Natural killer cell (primary cell): ENCODE measurements around the gene ETF1. TPM values are rescaled to one million over a fixed set of nuclear protein-coding genes. Genes with fewer than 3 reads are reported as not detected.
A peak's percentile ranks its signal among the peaks of the same experiment; 100 is the strongest.

ENCODE experiments used
- ATAC-seq, 3 donors: fragments of 150-1000 bp in 2 of 3; fragments of 200-7000 bp in 1 of 3; cut with Tn5 transposase; 1 replicate in 1 of 3; 2 replicates in 2 of 3; pipeline ENCODE4 v1.10.0; 2021; ENCODE audit warnings: mild to moderate bottlenecking in 2 of 3, moderate library complexity in 2 of 3
- DNase-seq, 2 donors: peaks; one replicate each; pipeline versions ENCODE4 v3.0.0 to v3.0.0-alpha.2; 2013 to 2021; ENCODE audit warnings: mixed read lengths in 1 of 2
- H3K27ac ChIP-seq: one replicate; pipeline ENCODE4 v1.5.1; 2013; ENCODE audit warnings: mild to moderate bottlenecking, low read length
- H3K27me3 ChIP-seq: one replicate; pipeline ENCODE4 v1.6.1; 2013; ENCODE audit warnings: low read length; ENCODE audit not compliant: control insufficient read depth, insufficient read depth
- H3K36me3 ChIP-seq: one replicate; pipeline ENCODE4 v1.6.1; 2013; ENCODE audit warnings: low read length; ENCODE audit not compliant: control insufficient read depth, insufficient read depth
- H3K4me1 ChIP-seq: one replicate; pipeline ENCODE4 v1.6.1; 2013; ENCODE audit warnings: low read length; ENCODE audit not compliant: control insufficient read depth, insufficient read depth
- H3K4me3 ChIP-seq: one replicate; pipeline ENCODE4 v1.5.1; 2013; ENCODE audit warnings: low read length
- H3K9me3 ChIP-seq: one replicate; pipeline ENCODE4 v1.6.1; 2013; ENCODE audit warnings: low read length; ENCODE audit not compliant: control insufficient read depth, insufficient read depth
- H3K27ac Mint-ChIP-seq, 2 donors: one replicate each; pipeline ENCODE4 v1.8.0; 2022; ENCODE audit warnings: mild to moderate bottlenecking in 2 of 2, mixed read lengths in 2 of 2, moderate library complexity in 1 of 2
- H3K27me3 Mint-ChIP-seq, 2 donors: one replicate each; pipeline ENCODE4 v1.8.0; 2022; ENCODE audit warnings: low read depth in 2 of 2, mixed read lengths in 2 of 2
- H3K36me3 Mint-ChIP-seq: one replicate; pipeline ENCODE4 v1.8.0; 2022; ENCODE audit warnings: mixed read lengths
- H3K4me1 Mint-ChIP-seq, 2 donors: one replicate each; pipeline ENCODE4 v1.8.0; 2022; ENCODE audit warnings: mixed read lengths in 2 of 2
- H3K4me3 Mint-ChIP-seq: one replicate; pipeline ENCODE4 v1.8.0; 2022; ENCODE audit warnings: mild to moderate bottlenecking, moderate library complexity, mixed read lengths
- H3K9me3 Mint-ChIP-seq, 2 donors: one replicate each; pipeline ENCODE4 v1.8.0; 2022; ENCODE audit warnings: mixed read lengths in 2 of 2
- WGBS: methylation state at CpG from one replicate; pipeline ENCODE4 v1.1.7; 2013; ENCODE audit warnings: missing lambda C conversion rate; ENCODE audit not compliant: insufficient coverage; 5-methylcytosine and 5-hydroxymethylcytosine counted together
- intact Hi-C: fragments of 100-400 bp; cut with micrococcal nuclease; formaldehyde crosslinking; loops from one replicate; pipeline ENCODE4 v1.14.2; 2022
- total RNA-seq, 4 donors: library from RNA; stranded (reverse); fragments of 120-200 nt in 1 of 4; gene quantifications; one replicate each; pipeline versions ENCODE4 v1.2.3 to v1.2.4, GENCODE V29; 2013 to 2022
- TF ChIP-seq, protein P1 (sequence below): fragments of 200-600 bp; IDR thresholded peaks from one replicate; pipeline ENCODE4 v1.8.0; 2022; ENCODE audit warnings: antibody characterized with exemption

ETF1 gene
- total RNA-seq, 3 donors from 2014 or later (not counting 1 experiment from before 2014, with no cell fraction given) = 135 to 189 (median 136) TPM

GRCh38 chr5:138468133-138468965, 74.7 kb downstream of the ETF1 start:
- intact Hi-C loops = no loop called here
- H3K4me3 Mint-ChIP-seq = peak overlapping the region; percentile 93
- no peaks in the 10 kb centered on the region for H3K36me3 ChIP-seq
- H3K4me1 Mint-ChIP-seq = peaks cover 8 to 28% of the 10 kb centered on the region in 2 donors
- TF ChIP-seq, protein P1, sequence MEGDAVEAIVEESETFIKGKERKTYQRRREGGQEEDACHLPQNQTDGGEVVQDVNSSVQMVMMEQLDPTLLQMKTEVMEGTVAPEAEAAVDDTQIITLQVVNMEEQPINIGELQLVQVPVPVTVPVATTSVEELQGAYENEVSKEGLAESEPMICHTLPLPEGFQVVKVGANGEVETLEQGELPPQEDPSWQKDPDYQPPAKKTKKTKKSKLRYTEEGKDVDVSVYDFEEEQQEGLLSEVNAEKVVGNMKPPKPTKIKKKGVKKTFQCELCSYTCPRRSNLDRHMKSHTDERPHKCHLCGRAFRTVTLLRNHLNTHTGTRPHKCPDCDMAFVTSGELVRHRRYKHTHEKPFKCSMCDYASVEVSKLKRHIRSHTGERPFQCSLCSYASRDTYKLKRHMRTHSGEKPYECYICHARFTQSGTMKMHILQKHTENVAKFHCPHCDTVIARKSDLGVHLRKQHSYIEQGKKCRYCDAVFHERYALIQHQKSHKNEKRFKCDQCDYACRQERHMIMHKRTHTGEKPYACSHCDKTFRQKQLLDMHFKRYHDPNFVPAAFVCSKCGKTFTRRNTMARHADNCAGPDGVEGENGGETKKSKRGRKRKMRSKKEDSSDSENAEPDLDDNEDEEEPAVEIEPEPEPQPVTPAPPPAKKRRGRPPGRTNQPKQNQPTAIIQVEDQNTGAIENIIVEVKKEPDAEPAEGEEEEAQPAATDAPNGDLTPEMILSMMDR = no peak
- H3K27me3 ChIP-seq = no peaks in the 10 kb centered on the region
- H3K27ac Mint-ChIP-seq = peak overlapping the region; percentile 53 to 95
- H3K9me3 Mint-ChIP-seq = no peaks in the 10 kb centered on the region
- no peaks in the 10 kb centered on the region for H3K9me3 ChIP-seq
- DNase-seq (no peak), ATAC-seq (no peak)
- H3K4me1 ChIP-seq = peaks cover 25% of the 10 kb centered on the region
- WGBS = 89% methylated on average over 6 of the region's 7 CpGs
- H3K27ac ChIP-seq = no peak overlapping the region
- H3K4me3 ChIP-seq = no peak overlapping the region
- H3K36me3 Mint-ChIP-seq = no peaks in the 10 kb centered on the region
- no peaks in the 10 kb centered on the region for H3K27me3 Mint-ChIP-seq

GRCh38 chr5:138467711-138468132, 75.3 kb downstream of the ETF1 start:
- H3K36me3 Mint-ChIP-seq = no peaks in the 10 kb centered on the region
- no peaks in the 10 kb centered on the region for H3K27me3 Mint-ChIP-seq
- H3K4me3 ChIP-seq = no peak overlapping the region
- no peaks in the 10 kb centered on the region for H3K27me3 ChIP-seq
- intact Hi-C loops = no loop called here
- H3K4me1 Mint-ChIP-seq = peaks cover 8 to 28% of the 10 kb centered on the region in 2 donors
- ATAC-seq (no peak), DNase-seq (no peak)
- H3K9me3 ChIP-seq = no peaks in the 10 kb centered on the region
- no peaks in the 10 kb centered on the region for H3K36me3 ChIP-seq
- peak overlapping the region; percentile 93 for H3K4me3 Mint-ChIP-seq
- no peak overlapping the region for H3K27ac ChIP-seq
- WGBS = 96% methylated on average over 13 of the region's 14 CpGs
- no peaks in the 10 kb centered on the region for H3K9me3 Mint-ChIP-seq
- peak overlapping the region; percentile 66 to 95 for H3K27ac Mint-ChIP-seq
- peaks cover 31% of the 10 kb centered on the region for H3K4me1 ChIP-seq
- TF ChIP-seq, protein P1 = no peak

- WGBS = 97% methylated on average over 45 of the region's 45 CpGs
- Histone ChIP-seq H3K27me3 (no peaks in the 10 kb centered on the region), H3K36me3 (no peaks in the 10 kb centered on the region), H3K4me3 (no peak overlapping the region), H3K4me1 (peaks cover 31% of the 10 kb centered on the region), H3K9me3 (no peaks in the 10 kb centered on the region), H3K27ac (no peak overlapping the region)
- peak overlapping the region; percentile 66 to 95 for H3K27ac Mint-ChIP-seq
- H3K36me3 Mint-ChIP-seq = no peaks in the 10 kb centered on the region
- TF ChIP-seq, protein P1 = no peak
- intact Hi-C loops = no loop called here
- H3K4me3 Mint-ChIP-seq = peak overlapping the region; percentile 93
- H3K4me1 Mint-ChIP-seq = peaks cover 8 to 28% of the 10 kb centered on the region in 2 donors
- no peaks in the 10 kb centered on the region for H3K9me3 Mint-ChIP-seq
- no peaks in the 10 kb centered on the region for H3K27me3 Mint-ChIP-seq
- ATAC-seq = no peak
- no peak for DNase-seq
Measured at GRCh38 chr5:138466900-138467710, 75.9 kb downstream of the ETF1 start.
